Activated CD8-positive, alpha-beta T cell treated with anti-CD3 and anti-CD28 coated beads for 36 hours (primary cell): ENCODE measurements around the gene BAD. TPM values are rescaled to one million over a fixed set of nuclear protein-coding genes. Genes with fewer than 3 reads are reported as not detected.

Experiments used
- ATAC-seq: fragments of 200-7000 bp; cut with Tn5 transposase; one replicate; pipeline ENCODE4 v1.10.0; 2021; ENCODE audit warnings: mild to moderate bottlenecking, moderate library complexity
- CTCF ChIA-PET: fragments of 350-600 bp; sonication (Branson Sonifier 250); formaldehyde crosslinking; loops from one replicate; lab custom pipeline; 2021; ENCODE audit warnings: antibody characterized with exemption; lab: Charles Lee
- POLR2A ChIA-PET: fragments of 350-600 bp; sonication (Branson Sonifier 250); formaldehyde crosslinking; loops from one replicate; lab custom pipeline; 2021; ENCODE audit warnings: antibody characterized with exemption; lab: Charles Lee
- DNase-seq: peaks from one replicate; pipeline ENCODE4 v3.0.0-alpha.2; 2020
- H3K27ac Mint-ChIP-seq: one replicate; pipeline ENCODE4 v1.8.0; 2021; ENCODE audit warnings: mild to moderate bottlenecking, mixed read lengths
- H3K27me3 Mint-ChIP-seq: one replicate; pipeline ENCODE4 v1.8.0; 2021; ENCODE audit warnings: mixed read lengths
- H3K36me3 Mint-ChIP-seq: one replicate; pipeline ENCODE4 v1.8.0; 2021; ENCODE audit warnings: low read depth, mixed read lengths
- H3K4me1 Mint-ChIP-seq: one replicate; pipeline ENCODE4 v1.8.0; 2021; ENCODE audit warnings: low read depth, mixed read lengths
- H3K4me3 Mint-ChIP-seq: one replicate; pipeline ENCODE4 v1.8.0; 2021; ENCODE audit warnings: mild to moderate bottlenecking, moderate library complexity, mixed read lengths
- H3K9me3 Mint-ChIP-seq: one replicate; pipeline ENCODE4 v1.8.0; 2021; ENCODE audit warnings: mixed read lengths
- CTCF ChIP-seq: fragments of 200-600 bp; IDR thresholded peaks from one replicate; pipeline ENCODE4 v1.8.0; 2022; ENCODE audit warnings: antibody characterized with exemption, mild to moderate bottlenecking
- intact Hi-C: fragments of 100-400 bp; cut with micrococcal nuclease; formaldehyde crosslinking; loops from one replicate; pipeline ENCODE4 v1.10.0; 2022
- total RNA-seq, 2 experiments: library from RNA; stranded (reverse); gene quantifications; one replicate each; pipeline ENCODE4 v1.2.3, GENCODE V29; 2021

BAD gene
- total RNA-seq, 2 experiments from 2014 or later = 17.2 to 17.7 TPM

DNA sequence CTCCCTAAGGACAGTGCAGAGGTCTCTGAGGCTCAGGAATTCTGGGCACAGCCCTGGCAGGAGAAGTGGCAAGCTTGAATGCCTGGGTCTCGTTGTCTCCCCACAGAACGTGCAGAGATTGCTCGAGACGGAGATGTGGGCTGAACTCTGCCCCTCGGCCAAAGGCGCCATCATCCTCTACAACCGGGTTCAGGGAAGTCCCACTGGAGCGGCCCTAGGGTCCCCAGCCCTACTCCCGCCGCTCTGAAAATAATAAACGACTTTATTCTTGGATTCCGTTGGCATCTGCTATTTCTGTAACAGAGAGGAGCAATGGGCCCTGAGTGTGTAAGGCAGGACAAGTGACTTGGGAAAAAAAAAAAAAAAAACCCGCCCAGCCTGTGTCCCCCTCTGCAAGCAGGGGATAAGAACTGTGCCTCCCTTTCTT is 54.7 kb downstream of the BAD start:
- Mint-ChIP-seq H3K27ac (peak overlapping the region; percentile 83), H3K9me3 (no peaks in the 10 kb centered on the region), H3K4me3 (peak overlapping the region; percentile 81), H3K4me1 (peaks cover 31% of the 10 kb centered on the region), H3K36me3 (peaks cover 5% of the 10 kb centered on the region), H3K27me3 (no peaks in the 10 kb centered on the region)
- POLR2A ChIA-PET = interaction anchor here (0.6 to 4.6 kb wide), 4 partner anchors 21 to 81 kb away, joined by 3 to 39 read pairs (median 4); partner anchors contain the start of gene FERMT3
- no peak for TF ChIP-seq CTCF
- intact Hi-C loops = no loop called here
- ATAC-seq (no peak), DNase-seq (no peak)
- CTCF ChIA-PET = interaction anchor here (1.1 kb wide), 1 partner anchor 75 kb away, joined by 4 read pairs; no protein-coding TSS in a partner anchor

DNA sequence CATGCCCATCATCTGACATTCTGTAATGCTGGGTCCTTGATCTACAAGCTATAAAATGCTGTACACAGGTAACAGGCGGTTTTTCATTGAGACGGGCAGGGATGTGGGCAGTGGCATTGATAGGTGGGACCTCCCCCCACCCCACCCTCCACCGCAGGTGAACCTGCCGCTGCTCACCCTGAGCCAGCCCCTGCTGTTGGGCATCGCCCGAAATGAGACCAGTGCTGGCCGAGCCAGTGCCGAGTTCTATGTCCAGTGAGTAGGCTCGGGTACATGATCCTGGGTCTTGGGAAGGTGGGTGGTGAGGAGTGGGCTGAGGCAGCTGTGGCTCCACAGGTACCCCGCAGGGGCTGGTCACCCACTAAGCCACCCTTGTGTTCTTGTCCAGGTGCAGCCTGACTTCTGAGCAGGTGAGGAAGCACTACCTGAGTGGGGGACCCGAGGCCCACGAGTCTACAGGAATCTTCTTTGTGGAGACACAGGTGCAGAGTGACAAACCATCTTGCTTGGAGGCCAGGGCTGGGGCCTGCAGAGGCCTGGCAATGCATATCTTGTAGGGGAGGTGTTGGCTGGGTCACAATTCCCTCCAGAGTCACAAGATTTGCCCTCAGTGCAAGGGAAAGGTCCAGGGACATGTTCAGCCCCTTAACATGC is 55.2 kb downstream of the BAD start:
- DNase-seq (no peak), ATAC-seq (no peak)
- CTCF ChIA-PET = no interaction called here
- intact Hi-C loops = no loop called here
- H3K4me1 Mint-ChIP-seq = peaks cover 33% of the 10 kb centered on the region
- TF ChIP-seq CTCF = no peak
- H3K9me3 Mint-ChIP-seq = no peaks in the 10 kb centered on the region
- no peaks in the 10 kb centered on the region for H3K27me3 Mint-ChIP-seq
- peak overlapping the region; percentile 83 for H3K27ac Mint-ChIP-seq
- peaks cover 7% of the 10 kb centered on the region for H3K36me3 Mint-ChIP-seq
- POLR2A ChIA-PET = interaction anchor here (0.6 to 4.6 kb wide), 5 partner anchors 9 to 82 kb away, joined by 3 to 39 read pairs (median 4); partner anchors contain the start of gene FERMT3
- peak overlapping the region; percentile 81 for H3K4me3 Mint-ChIP-seq

DNA sequence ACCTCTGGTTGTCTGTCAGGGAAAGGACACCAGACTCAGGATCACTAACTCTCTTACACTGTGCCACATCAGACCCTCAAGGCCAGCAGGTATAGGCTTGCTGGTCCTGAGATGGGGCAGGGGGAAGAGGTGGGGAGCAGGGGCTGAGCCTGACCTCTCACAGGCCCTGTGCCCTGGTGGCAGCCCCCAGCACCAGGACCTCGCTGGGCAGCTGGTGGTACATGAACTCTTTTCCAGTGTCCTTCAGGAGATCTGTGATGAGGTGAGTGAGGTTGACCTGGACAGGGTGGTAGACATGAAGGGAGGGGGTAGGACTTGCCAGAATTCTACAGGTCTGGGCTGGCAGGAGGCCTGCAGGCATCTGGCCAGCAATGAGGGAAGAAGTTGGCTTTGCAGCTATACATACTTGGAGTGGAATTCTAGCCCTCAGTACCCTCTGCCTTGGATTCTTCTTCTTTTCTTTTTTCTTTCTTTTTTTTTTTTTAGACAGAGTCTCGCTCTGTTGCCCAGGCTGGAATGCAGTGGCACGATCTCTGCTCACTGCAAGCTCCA is 57.0 kb downstream of the BAD start:
- Mint-ChIP-seq H3K4me1 (peaks cover 36% of the 10 kb centered on the region), H3K27me3 (no peaks in the 10 kb centered on the region)
- POLR2A ChIA-PET = interaction anchor here (0.6 to 6.0 kb wide), 9 partner anchors 9 to 217 kb away, joined by 3 to 151 read pairs (median 5); partner anchors contain the start of genes FERMT3, FKBP2 and STIP1

GRCh38 chr11:64226507-64227051 is 57.9 kb downstream of the BAD start:
- ATAC-seq (peak; percentile 51), DNase-seq (peak; percentile 85)
- ChIA-PET POLR2A (interaction anchor here (0.6 to 6.0 kb wide), 12 partner anchors 11 to 78 kb away, joined by 3 to 151 read pairs (median 5); partner anchors contain the start of genes BAD, FERMT3, FKBP2 and PLCB3), CTCF (interaction anchor here (1.0 to 5.3 kb wide), 11 partner anchors 9 to 78 kb away, joined by 3 to 45 read pairs (median 7); partner anchors contain the start of genes CATSPERZ, FERMT3 and PLCB3)
- no peaks in the 10 kb centered on the region for H3K9me3 Mint-ChIP-seq
- no peak for TF ChIP-seq CTCF
- peaks cover 11% of the 10 kb centered on the region for H3K36me3 Mint-ChIP-seq
- H3K4me3 Mint-ChIP-seq = peak overlapping the region; percentile 89
- H3K4me1 Mint-ChIP-seq = peaks cover 33% of the 10 kb centered on the region
- intact Hi-C loops = no loop called here
- no peaks in the 10 kb centered on the region for H3K27me3 Mint-ChIP-seq
- peak overlapping the region; percentile 85 for H3K27ac Mint-ChIP-seq

More for the DNA sequence above, 57.0 kb downstream of the BAD start:
- Mint-ChIP-seq H3K4me3 (peak overlapping the region; percentile 89), H3K9me3 (no peaks in the 10 kb centered on the region), H3K27ac (peak overlapping the region; percentile 85), H3K36me3 (peaks cover 10% of the 10 kb centered on the region)
- ATAC-seq (no peak), DNase-seq (no peak)
- CTCF ChIA-PET = interaction anchor here (1.9 to 5.3 kb wide), 6 partner anchors 11 to 77 kb away, joined by 7 to 45 read pairs (median 10); partner anchors contain the start of genes CATSPERZ, FERMT3 and PLCB3
- no peak for TF ChIP-seq CTCF
- intact Hi-C loops = no loop called here
